ENCODE data around the gene EPHB1. TPM values are rescaled to one million over a fixed set of nuclear protein-coding genes. Genes with fewer than 3 reads are reported as not detected.

EPHB1 gene
- total RNA-seq, 1 experiment from 2014 or later = 0.73 TPM

DNA sequence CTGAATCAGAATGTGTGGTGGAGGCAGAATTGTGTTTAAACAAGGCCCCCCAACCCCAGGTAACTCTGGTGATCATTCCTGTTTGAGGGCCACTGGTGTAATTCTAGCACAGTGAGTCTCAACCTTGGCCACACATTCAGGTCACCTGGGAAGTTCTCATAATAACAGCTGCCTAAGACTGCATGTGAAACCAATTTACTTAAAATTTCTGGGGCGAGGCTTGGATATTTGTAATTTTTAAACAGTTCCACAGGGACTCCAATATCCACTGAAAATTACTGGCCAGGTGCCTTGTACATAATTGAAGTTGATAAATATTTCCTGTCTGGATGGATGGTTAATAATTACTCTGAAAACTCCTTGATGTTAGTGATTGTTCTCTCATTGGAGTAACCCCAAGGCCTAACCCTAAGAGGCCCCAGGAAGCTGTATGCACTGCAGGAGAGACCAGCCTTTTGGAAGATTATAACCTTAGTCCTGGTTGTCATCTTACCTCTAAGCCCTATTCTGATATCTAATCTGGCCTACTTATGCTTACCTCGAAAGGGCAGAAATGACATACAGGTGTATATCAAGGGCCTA, 25.7 kb upstream of the EPHB1 start:
- TF ChIP-seq, protein P1, sequence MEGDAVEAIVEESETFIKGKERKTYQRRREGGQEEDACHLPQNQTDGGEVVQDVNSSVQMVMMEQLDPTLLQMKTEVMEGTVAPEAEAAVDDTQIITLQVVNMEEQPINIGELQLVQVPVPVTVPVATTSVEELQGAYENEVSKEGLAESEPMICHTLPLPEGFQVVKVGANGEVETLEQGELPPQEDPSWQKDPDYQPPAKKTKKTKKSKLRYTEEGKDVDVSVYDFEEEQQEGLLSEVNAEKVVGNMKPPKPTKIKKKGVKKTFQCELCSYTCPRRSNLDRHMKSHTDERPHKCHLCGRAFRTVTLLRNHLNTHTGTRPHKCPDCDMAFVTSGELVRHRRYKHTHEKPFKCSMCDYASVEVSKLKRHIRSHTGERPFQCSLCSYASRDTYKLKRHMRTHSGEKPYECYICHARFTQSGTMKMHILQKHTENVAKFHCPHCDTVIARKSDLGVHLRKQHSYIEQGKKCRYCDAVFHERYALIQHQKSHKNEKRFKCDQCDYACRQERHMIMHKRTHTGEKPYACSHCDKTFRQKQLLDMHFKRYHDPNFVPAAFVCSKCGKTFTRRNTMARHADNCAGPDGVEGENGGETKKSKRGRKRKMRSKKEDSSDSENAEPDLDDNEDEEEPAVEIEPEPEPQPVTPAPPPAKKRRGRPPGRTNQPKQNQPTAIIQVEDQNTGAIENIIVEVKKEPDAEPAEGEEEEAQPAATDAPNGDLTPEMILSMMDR (IDR thresholded peaks at IDR 0.05; ENCODE audit: unreplicated experiment) = no peak
- Mint-ChIP-seq H3K27me3 (ENCODE audit: unreplicated experiment) (peaks cover 47% of the 10 kb centered on the region), H3K36me3 (ENCODE audit: insufficient read depth, unreplicated experiment) (no peaks in the 10 kb centered on the region), H3K27ac (ENCODE audit: unreplicated experiment) (no peak overlapping the region), H3K4me1 (ENCODE audit: low read depth, unreplicated experiment) (no peaks in the 10 kb centered on the region), H3K4me3 (ENCODE audit: low read depth, unreplicated experiment) (no peak overlapping the region), H3K9me3 (ENCODE audit: low read depth, unreplicated experiment) (no peaks in the 10 kb centered on the region)
- CTCF ChIA-PET = interaction anchor here (1.4 kb wide), 1 partner anchor 25 kb away, joined by 5 read pairs; the partner anchor contains the start of gene EPHB1
- no TSS peak for BruUV-seq (replicated peaks)
- no peak for DNase-seq
- intact Hi-C loops (cut with micrococcal nuclease; ENCODE audit: unreplicated experiment) = no loop called here

DNA sequence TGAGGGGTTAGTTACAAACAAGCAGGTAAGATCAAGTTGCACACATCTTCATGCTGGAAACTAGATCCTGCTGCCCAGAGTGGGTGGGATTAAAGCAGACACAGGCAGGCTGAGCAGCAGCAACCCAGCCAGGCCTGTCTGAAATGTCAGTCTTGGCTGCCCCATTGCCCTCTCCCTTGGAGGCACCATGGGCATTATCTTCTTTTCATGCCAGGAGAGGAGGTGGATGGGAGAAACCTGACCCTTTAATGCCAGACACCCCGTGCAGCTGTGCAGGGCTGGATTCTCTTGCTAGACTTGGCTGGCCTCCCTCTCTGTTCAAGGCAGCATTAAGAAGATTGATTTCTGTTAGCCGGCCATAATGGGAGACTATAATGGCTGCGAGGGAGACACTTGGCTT, 23.0 kb upstream of the EPHB1 start:
- Mint-ChIP-seq H3K27ac (ENCODE audit: unreplicated experiment) (no peak overlapping the region), H3K36me3 (ENCODE audit: insufficient read depth, unreplicated experiment) (no peaks in the 10 kb centered on the region), H3K4me1 (ENCODE audit: low read depth, unreplicated experiment) (no peaks in the 10 kb centered on the region), H3K4me3 (ENCODE audit: low read depth, unreplicated experiment) (no peak overlapping the region), H3K9me3 (ENCODE audit: low read depth, unreplicated experiment) (no peaks in the 10 kb centered on the region), H3K27me3 (ENCODE audit: unreplicated experiment) (peaks cover 40% of the 10 kb centered on the region)
- TF ChIP-seq, protein P1 (IDR thresholded peaks at IDR 0.05; ENCODE audit: unreplicated experiment) = no peak
- no peak for DNase-seq
- intact Hi-C loops (cut with micrococcal nuclease; ENCODE audit: unreplicated experiment) = no loop called here
- BruUV-seq (replicated peaks) = no TSS peak
- CTCF ChIA-PET = no interaction called here

DNA sequence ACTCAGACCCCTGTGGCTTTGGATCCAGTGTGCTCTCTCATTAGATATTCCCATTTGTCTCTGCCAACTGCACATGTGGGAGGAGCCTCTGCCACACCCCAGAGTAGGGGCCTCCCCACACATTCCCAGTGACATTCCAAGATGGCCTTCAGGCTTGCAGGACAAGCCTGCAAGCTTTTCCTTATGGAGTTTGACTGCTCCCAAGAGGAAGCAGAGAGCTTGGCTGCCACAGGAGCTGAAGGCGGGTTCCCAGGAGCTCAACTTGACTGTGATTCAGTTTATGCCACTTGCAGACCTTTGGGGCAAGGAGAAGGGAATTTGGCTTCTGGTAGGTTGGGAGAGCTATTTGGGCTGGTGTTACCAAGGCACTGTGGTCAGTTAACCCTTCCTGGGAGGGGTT, 22.5 kb upstream of the EPHB1 start:
- no peak for DNase-seq
- CTCF ChIA-PET = no interaction called here
- Mint-ChIP-seq H3K36me3 (ENCODE audit: insufficient read depth, unreplicated experiment) (no peaks in the 10 kb centered on the region), H3K4me3 (ENCODE audit: low read depth, unreplicated experiment) (no peak overlapping the region), H3K4me1 (ENCODE audit: low read depth, unreplicated experiment) (no peaks in the 10 kb centered on the region), H3K27me3 (ENCODE audit: unreplicated experiment) (peaks cover 40% of the 10 kb centered on the region), H3K27ac (ENCODE audit: unreplicated experiment) (no peak overlapping the region), H3K9me3 (ENCODE audit: low read depth, unreplicated experiment) (no peaks in the 10 kb centered on the region)
- TF ChIP-seq, protein P1 (IDR thresholded peaks at IDR 0.05; ENCODE audit: unreplicated experiment) = no peak
- intact Hi-C loops (cut with micrococcal nuclease; ENCODE audit: unreplicated experiment) = no loop called here
- BruUV-seq (replicated peaks) = no TSS peak

DNA sequence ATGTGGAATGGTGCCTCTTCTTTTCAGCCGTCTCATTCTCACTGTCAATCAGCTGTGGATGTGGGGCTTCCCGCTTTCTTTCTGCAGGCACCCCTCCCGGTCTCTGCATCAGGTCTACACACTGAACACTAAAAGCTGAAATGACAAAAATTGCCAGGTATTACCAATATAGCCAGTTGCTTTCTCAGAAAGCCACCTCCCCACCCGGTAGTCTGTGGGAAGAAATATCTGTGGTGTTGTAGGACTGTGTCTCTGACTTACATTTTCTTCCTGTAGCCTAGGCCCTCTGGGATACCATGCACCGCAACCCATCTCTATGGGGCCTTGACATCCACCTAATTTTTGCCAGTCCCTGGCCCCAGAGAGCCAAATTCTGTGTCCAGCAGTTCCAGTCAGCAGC, 19.2 kb upstream of the EPHB1 start:
- CTCF ChIA-PET = no interaction called here
- intact Hi-C loops (cut with micrococcal nuclease; ENCODE audit: unreplicated experiment) = no loop called here
- BruUV-seq (replicated peaks) = no TSS peak
- TF ChIP-seq, protein P1 (IDR thresholded peaks at IDR 0.05; ENCODE audit: unreplicated experiment) = no peak
- no peaks in the 10 kb centered on the region for H3K36me3 Mint-ChIP-seq (ENCODE audit: insufficient read depth, unreplicated experiment)
- no peak overlapping the region for H3K4me3 Mint-ChIP-seq (ENCODE audit: low read depth, unreplicated experiment)
- no peaks in the 10 kb centered on the region for H3K9me3 Mint-ChIP-seq (ENCODE audit: low read depth, unreplicated experiment)
- H3K27me3 Mint-ChIP-seq (ENCODE audit: unreplicated experiment) = peaks cover 52% of the 10 kb centered on the region
- DNase-seq = no peak
- H3K27ac Mint-ChIP-seq (ENCODE audit: unreplicated experiment) = no peak overlapping the region
- no peaks in the 10 kb centered on the region for H3K4me1 Mint-ChIP-seq (ENCODE audit: low read depth, unreplicated experiment)

All from Calu3 (cell line).